HAP-1 (cell line): ENCODE measurements around the gene PTPRD.

Source experiments
- DNase-seq, 2 experiments: peaks; one replicate each; pipeline ENCODE4 v3.0.0-alpha.2; 2016 to 2020; ENCODE audit warnings: low spot score in 2 of 2
- H3K27me3 ChIP-seq: fragments of 250-450 bp; sonication (Bioruptor Pico); 2 replicates; pipeline ENCODE4 v1.5.1; 2020; ENCODE audit warnings: low read depth, mild to moderate bottlenecking, moderate library complexity
- H3K36me3 ChIP-seq: fragments of 250-450 bp; sonication (Bioruptor Pico); replicated peaks from 2 replicates; pipeline ENCODE4 v1.5.1; 2020; ENCODE audit warnings: mild to moderate bottlenecking
- H3K4me1 ChIP-seq: fragments of 250-450 bp; sonication (Bioruptor Pico); 2 replicates; pipeline ENCODE4 v1.5.1; 2020; ENCODE audit warnings: mild to moderate bottlenecking
- H3K4me3 ChIP-seq: fragments of 250-450 bp; sonication (Bioruptor Pico); 2 replicates; pipeline ENCODE4 v1.5.1; 2020; ENCODE audit warnings: mild to moderate bottlenecking, moderate library complexity
- H3K9me3 ChIP-seq: fragments of 250-450 bp; sonication (Bioruptor Pico); 2 replicates; pipeline ENCODE4 v1.5.1; 2020; ENCODE audit warnings: mild to moderate bottlenecking, moderate library complexity
- in situ Hi-C: fragments of 300-500 bp; cut with MboI; formaldehyde crosslinking; loops from 3 replicates; pipeline ENCODE4 v1.14.3; 2020; ENCODE audit warnings: low sequenced_read_pairs, inconsistent platforms, mixed read lengths

PTPRD gene

GRCh38 chr9:8844549-8844948 is 1768.3 kb downstream of the PTPRD start:
- Histone ChIP-seq H3K27me3 (no peaks in the 10 kb centered on the region), H3K36me3 (no peaks in the 10 kb centered on the region), H3K4me3 (no peak overlapping the region), H3K4me1 (no peaks in the 10 kb centered on the region), H3K9me3 (peaks cover 3% of the 10 kb centered on the region; the same call in 1 of the 2 replicates)
- DNase-seq, result no peak
- in situ Hi-C loops, result no loop called here

- no peaks in the 10 kb centered on the region for H3K36me3 ChIP-seq
- no peaks in the 10 kb centered on the region for H3K4me1 ChIP-seq
- no peak overlapping the region for H3K4me3 ChIP-seq
- peaks cover 3% of the 10 kb centered on the region; the same call in 1 of the 2 replicates for H3K9me3 ChIP-seq
- DNase-seq, result no peak
- in situ Hi-C loops, result no loop called here
- H3K27me3 ChIP-seq, result no peaks in the 10 kb centered on the region
Measured at GRCh38 chr9:8842402-8843193, 1770.2 kb downstream of the PTPRD start.

DNA sequence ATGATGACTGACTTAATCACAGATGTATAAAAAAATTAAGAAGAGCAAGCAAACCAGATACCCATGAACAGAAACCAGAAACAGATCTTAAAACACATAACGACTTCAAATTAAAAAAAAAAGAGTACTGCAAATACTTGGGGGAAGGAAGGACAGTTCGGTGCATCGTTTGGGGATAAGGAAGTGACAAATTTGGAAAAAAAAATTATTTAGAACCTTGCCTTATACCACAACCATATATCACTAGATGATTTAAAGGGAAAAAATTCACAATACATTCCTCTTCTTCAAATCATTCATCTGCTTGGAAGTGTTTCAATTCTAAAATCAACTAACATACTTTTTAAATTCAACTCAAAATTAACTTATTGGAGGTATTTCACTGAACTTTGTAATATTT is 1774.7 kb downstream of the PTPRD start:
- Histone ChIP-seq H3K9me3 (peaks cover 3% of the 10 kb centered on the region; the same call in 1 of the 2 replicates), H3K36me3 (no peaks in the 10 kb centered on the region), H3K4me3 (no peak overlapping the region), H3K4me1 (no peaks in the 10 kb centered on the region), H3K27me3 (no peaks in the 10 kb centered on the region)
- in situ Hi-C loops, result no loop called here
- DNase-seq, result no peak

DNA sequence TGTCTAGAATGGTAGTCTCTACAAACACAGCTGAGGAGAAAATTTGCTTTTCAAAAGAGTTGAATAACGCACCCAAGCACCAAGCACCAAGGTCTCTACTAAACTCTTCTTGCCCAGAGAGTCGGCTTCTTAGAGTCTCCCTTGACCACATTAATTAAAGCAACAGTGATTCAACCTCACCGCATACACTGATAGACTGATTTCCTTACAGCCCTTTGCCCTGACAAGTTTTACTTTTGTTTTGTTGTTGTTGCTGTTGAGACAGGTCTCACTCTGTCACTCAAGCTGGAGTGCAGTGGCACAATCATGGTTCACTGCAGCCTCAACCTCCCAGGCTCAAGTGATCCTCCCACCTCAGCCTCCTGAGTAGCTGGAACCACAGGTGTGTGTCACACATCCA is 1777.5 kb downstream of the PTPRD start:
- in situ Hi-C loops, result no loop called here
- DNase-seq, result no peak

DNA sequence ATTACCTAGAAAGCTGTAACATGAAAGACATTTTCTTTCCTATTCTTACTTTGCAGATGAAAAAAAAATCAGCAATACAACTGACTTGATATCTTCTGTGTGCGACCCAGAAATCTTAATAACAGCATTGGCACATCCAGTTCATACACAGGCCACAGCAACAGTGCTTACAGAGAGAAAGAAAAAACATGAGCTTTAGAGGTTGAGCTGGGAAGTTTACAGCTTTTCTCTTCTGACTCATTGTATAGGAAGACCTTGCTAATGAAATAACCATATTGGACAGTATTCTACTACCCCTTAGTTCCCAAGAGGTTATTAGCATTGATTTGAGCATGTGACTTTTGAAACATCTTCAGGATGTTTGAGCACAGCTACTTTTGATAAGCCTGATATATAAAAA is 1779.8 kb downstream of the PTPRD start:
- Histone ChIP-seq H3K36me3 (no peaks in the 10 kb centered on the region), H3K4me3 (no peak overlapping the region), H3K9me3 (no peaks in the 10 kb centered on the region), H3K27me3 (no peaks in the 10 kb centered on the region), H3K4me1 (peaks cover 4% of the 10 kb centered on the region)
- in situ Hi-C loops, result no loop called here
- no peak for DNase-seq

More for the DNA sequence above, 1777.5 kb downstream of the PTPRD start:
- H3K27me3 ChIP-seq, result no peaks in the 10 kb centered on the region
- H3K4me1 ChIP-seq, result peaks cover 4% of the 10 kb centered on the region
- peaks cover 3% of the 10 kb centered on the region; the same call in 1 of the 2 replicates for H3K9me3 ChIP-seq
- H3K36me3 ChIP-seq, result no peaks in the 10 kb centered on the region
- no peak overlapping the region for H3K4me3 ChIP-seq

DNA sequence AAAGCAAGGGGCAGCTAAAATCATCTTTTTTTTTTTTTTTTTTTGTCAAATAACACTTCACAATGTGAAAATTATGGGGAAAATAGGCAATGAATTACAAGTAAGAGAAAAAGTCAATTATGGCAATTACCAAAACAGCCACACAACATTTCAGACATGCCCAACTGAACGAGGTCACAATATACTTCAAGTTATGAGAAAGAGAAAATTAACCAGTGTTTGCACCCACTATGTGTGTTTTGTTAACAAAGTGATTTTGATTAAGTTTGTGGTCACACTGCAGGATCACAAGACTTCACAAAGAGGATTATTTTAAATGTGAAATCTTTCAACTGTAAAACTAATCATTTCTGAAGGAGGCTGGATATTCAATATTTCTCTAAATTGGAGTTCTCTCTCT is 1780.4 kb downstream of the PTPRD start:
- no peaks in the 10 kb centered on the region for H3K36me3 ChIP-seq
- no peak for DNase-seq
- H3K27me3 ChIP-seq, result no peaks in the 10 kb centered on the region
- H3K4me3 ChIP-seq, result no peak overlapping the region
- peaks cover 4% of the 10 kb centered on the region for H3K4me1 ChIP-seq
- in situ Hi-C loops, result no loop called here
- no peaks in the 10 kb centered on the region for H3K9me3 ChIP-seq

GRCh38 chr9:8831568-8831967 is 1781.2 kb downstream of the PTPRD start:
- no peaks in the 10 kb centered on the region for H3K27me3 ChIP-seq
- no peaks in the 10 kb centered on the region for H3K36me3 ChIP-seq
- H3K4me1 ChIP-seq, result peaks cover 4% of the 10 kb centered on the region
- no peak overlapping the region for H3K4me3 ChIP-seq
- H3K9me3 ChIP-seq, result no peaks in the 10 kb centered on the region
- no peak for DNase-seq
- in situ Hi-C loops, result no loop called here

GRCh38 chr9:8826281-8826680 is 1786.5 kb downstream of the PTPRD start:
- no peaks in the 10 kb centered on the region for H3K27me3 ChIP-seq
- no peaks in the 10 kb centered on the region; the same call in 1 of the 2 replicates for H3K36me3 ChIP-seq
- no peak for DNase-seq
- no peak overlapping the region for H3K4me3 ChIP-seq
- H3K9me3 ChIP-seq, result no peaks in the 10 kb centered on the region
- peaks cover 37% of the 10 kb centered on the region for H3K4me1 ChIP-seq
- in situ Hi-C loops, result no loop called here

GRCh38 chr9:8825585-8826147 is 1787.1 kb downstream of the PTPRD start:
- H3K27me3 ChIP-seq, result no peaks in the 10 kb centered on the region
- in situ Hi-C loops, result no loop called here
- peak overlapping the region; percentile 6 for H3K4me3 ChIP-seq
- no peaks in the 10 kb centered on the region; the same call in 1 of the 2 replicates for H3K36me3 ChIP-seq
- peaks cover 37% of the 10 kb centered on the region for H3K4me1 ChIP-seq
- H3K9me3 ChIP-seq, result no peaks in the 10 kb centered on the region
- DNase-seq, result peak; percentile 72 to 81

DNA sequence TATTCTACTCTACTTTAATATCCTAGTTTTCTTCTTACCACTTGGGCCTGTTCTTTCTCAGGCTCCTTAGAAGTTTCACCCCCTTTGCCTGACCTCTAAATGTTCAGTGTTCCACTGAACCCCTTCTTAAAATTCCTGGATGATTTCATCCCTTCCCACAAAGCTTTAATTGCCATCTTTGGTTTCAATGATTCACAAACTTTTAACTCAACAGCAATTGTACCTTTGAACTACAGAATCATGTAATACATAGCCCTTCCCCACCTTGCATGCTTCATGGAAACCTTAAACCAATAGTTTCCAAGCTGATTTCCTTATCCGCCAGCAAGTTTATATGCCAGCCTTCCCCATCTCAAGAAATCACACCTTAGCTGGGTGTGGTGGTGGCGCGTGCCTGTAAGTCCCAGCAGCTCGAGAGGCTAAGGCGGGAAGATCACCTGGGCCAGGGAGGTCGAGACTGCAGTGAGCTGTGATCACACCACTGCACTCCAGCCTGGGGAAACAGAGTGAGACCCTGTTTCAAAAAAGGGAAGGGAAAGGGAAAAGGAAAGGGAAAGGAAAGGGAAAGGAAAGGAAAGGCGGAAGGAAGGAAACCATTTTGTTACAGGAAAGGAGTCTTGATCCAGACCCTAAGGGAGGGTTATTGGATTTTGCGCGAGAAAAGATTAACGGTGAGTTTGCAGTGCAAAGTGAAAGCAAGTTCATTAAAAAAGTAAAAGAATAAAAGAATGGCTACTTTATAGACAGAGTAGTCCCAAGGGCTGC is 1789.5 kb downstream of the PTPRD start:
- H3K36me3 ChIP-seq, result peaks cover 2% of the 10 kb centered on the region; the same call in 1 of the 2 replicates
- H3K4me3 ChIP-seq, result no peak overlapping the region
- peaks cover 37% of the 10 kb centered on the region for H3K4me1 ChIP-seq
- in situ Hi-C loops, result no loop called here
- H3K27me3 ChIP-seq, result no peaks in the 10 kb centered on the region
- no peaks in the 10 kb centered on the region for H3K9me3 ChIP-seq
- peak; percentile 21 to 28 for DNase-seq

GRCh38 chr9:8822667-8823025 is 1790.2 kb downstream of the PTPRD start:
- in situ Hi-C loops, result no loop called here
- no peaks in the 10 kb centered on the region for H3K9me3 ChIP-seq

DNA sequence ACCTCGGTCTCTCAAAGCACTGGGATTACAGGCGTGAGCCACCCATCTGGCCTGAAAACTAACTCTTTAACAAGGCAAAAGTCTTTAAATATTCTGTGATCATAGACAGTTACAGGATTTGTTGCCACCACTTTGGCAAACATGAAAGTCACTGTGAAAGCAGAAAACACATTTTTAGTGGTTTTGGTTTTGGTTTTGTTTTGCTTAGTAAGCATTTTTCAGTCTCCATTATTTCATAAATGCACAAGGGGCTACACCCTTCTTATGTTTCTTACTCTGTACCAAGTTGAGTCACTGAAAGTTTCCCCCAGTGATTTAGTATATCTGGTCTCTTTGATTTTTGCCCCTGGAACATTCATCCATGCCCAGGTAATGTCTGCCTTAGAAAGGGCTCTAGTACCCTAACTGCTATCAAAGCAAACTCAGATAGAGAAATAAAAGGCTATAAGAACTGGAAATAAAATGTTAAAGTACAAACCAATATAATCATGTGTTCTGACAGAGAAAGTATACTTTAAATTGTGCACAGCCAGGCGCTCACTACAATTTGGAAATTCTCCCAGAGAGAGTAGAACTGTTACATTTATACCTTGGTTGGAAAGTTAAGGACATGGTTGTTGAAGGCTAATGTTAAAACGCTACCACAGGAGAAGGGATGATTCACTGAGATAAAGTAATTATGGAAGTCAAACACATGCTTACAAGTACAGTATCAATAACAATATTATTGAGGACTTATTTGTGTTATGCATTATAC is 1790.7 kb downstream of the PTPRD start:
- H3K4me3 ChIP-seq, result no peak overlapping the region
- peaks cover 2% of the 10 kb centered on the region; the same call in 1 of the 2 replicates for H3K36me3 ChIP-seq
- no peak for DNase-seq
- peaks cover 38% of the 10 kb centered on the region for H3K4me1 ChIP-seq
- no peaks in the 10 kb centered on the region for H3K9me3 ChIP-seq
- H3K27me3 ChIP-seq, result no peaks in the 10 kb centered on the region
- in situ Hi-C loops, result no loop called here

More at GRCh38 chr9:8822667-8823025, 1790.2 kb downstream of the PTPRD start:
- no peak overlapping the region for H3K4me3 ChIP-seq
- peaks cover 37% of the 10 kb centered on the region for H3K4me1 ChIP-seq
- DNase-seq, result peak; percentile 16 to 19
- H3K36me3 ChIP-seq, result peaks cover 2% of the 10 kb centered on the region; the same call in 1 of the 2 replicates
- no peaks in the 10 kb centered on the region for H3K27me3 ChIP-seq

DNA sequence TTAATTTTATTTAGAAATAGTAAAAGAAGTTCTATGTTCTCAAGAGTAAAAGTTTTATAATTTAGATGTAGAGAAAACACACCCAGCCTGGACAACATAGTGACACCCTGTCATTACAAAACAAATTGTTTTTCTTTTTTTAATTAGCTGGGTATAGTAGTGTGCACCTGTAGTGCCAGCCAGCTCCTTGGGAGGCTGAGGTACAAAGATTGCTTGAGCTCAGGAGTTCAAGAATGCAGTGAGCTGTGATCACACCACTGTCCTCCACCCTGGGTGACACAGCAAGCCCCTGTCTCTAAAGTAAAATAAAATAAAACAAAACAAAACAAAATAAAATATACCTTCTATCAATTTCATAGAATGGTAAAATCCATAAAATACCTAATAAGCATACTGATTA is 1795.5 kb downstream of the PTPRD start:
- Histone ChIP-seq H3K4me3 (no peak overlapping the region), H3K4me1 (peaks cover 20% of the 10 kb centered on the region), H3K36me3 (0 out of 2 replicates have a peak, but pooled peaks cover 2% of the 10 kb centered on the region), H3K27me3 (no peaks in the 10 kb centered on the region), H3K9me3 (no peaks in the 10 kb centered on the region)
- no peak for DNase-seq
- in situ Hi-C loops, result no loop called here
